ENCODE measurements around the gene RGS14.

The RGS14 gene

DNA sequence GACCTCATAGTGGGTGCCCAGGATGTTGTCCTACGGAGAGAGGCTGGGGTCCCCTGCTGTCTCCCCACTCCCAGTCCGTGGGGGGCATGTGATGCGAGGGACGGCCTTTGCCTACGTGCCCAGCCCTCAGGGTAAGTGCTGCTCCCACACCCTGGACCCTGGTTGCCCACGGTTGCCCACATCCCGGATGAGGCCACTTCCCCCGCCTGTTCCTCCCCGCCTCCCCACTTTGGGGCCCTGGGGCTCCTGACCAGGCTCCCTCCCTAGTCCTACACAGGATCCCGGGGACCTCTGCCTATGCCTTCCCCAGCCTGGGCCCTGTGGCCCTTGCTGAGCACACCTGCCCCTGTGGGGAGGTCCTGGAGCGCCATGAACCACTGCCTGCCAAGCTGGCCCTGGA lies 28.0 kb downstream of the RGS14 start:
- DNase-seq (ENCODE audit: low read depth) = no peak
- no peak overlapping the region for H3K4me3 ChIP-seq (ENCODE audit: low read depth, low read length)
- TF ChIP-seq, protein P1, sequence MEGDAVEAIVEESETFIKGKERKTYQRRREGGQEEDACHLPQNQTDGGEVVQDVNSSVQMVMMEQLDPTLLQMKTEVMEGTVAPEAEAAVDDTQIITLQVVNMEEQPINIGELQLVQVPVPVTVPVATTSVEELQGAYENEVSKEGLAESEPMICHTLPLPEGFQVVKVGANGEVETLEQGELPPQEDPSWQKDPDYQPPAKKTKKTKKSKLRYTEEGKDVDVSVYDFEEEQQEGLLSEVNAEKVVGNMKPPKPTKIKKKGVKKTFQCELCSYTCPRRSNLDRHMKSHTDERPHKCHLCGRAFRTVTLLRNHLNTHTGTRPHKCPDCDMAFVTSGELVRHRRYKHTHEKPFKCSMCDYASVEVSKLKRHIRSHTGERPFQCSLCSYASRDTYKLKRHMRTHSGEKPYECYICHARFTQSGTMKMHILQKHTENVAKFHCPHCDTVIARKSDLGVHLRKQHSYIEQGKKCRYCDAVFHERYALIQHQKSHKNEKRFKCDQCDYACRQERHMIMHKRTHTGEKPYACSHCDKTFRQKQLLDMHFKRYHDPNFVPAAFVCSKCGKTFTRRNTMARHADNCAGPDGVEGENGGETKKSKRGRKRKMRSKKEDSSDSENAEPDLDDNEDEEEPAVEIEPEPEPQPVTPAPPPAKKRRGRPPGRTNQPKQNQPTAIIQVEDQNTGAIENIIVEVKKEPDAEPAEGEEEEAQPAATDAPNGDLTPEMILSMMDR (IDR thresholded peaks at IDR 0.05; ENCODE audit: low read depth, low read length, missing control alignments) = no peak

- H3K4me3 ChIP-seq (ENCODE audit: low read depth, low read length) = no peak overlapping the region
- TF ChIP-seq, protein P1 (IDR thresholded peaks at IDR 0.05; ENCODE audit: low read depth, low read length, missing control alignments) = no peak
- no peak for DNase-seq (ENCODE audit: low read depth)
Measured at GRCh38 chr5:177386542-177386941, 28.8 kb downstream of the RGS14 start.

DNA sequence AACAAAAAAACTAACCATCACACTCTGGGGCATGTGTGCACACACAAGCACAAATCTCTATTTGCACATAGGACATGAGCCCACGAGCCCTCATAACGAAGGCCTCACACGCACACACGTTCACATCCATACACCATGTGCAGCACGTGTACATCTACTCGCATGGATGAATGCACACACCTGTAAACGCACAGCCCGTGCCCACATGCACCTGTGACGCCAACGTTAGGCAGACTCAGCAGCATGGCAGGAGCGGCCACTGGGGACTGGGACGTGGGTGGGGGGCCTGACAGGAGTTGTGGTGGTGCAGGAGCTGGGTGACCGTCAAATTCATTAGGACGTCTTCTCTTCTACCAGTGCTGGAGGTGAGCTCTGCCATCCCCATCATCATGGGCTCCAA lies 29.7 kb downstream of the RGS14 start:
- no peak overlapping the region for H3K4me3 ChIP-seq (ENCODE audit: low read depth, low read length)
- no peak for DNase-seq (ENCODE audit: low read depth)
- TF ChIP-seq, protein P1 (IDR thresholded peaks at IDR 0.05; ENCODE audit: low read depth, low read length, missing control alignments) = no peak

- no peak for DNase-seq (ENCODE audit: low read depth)
- no peak overlapping the region for H3K4me3 ChIP-seq (ENCODE audit: low read depth, low read length)
- TF ChIP-seq, protein P1 (IDR thresholded peaks at IDR 0.05; ENCODE audit: low read depth, low read length, missing control alignments) = no peak
Measured at GRCh38 chr5:177388521-177389052, 30.9 kb downstream of the RGS14 start.

DNA sequence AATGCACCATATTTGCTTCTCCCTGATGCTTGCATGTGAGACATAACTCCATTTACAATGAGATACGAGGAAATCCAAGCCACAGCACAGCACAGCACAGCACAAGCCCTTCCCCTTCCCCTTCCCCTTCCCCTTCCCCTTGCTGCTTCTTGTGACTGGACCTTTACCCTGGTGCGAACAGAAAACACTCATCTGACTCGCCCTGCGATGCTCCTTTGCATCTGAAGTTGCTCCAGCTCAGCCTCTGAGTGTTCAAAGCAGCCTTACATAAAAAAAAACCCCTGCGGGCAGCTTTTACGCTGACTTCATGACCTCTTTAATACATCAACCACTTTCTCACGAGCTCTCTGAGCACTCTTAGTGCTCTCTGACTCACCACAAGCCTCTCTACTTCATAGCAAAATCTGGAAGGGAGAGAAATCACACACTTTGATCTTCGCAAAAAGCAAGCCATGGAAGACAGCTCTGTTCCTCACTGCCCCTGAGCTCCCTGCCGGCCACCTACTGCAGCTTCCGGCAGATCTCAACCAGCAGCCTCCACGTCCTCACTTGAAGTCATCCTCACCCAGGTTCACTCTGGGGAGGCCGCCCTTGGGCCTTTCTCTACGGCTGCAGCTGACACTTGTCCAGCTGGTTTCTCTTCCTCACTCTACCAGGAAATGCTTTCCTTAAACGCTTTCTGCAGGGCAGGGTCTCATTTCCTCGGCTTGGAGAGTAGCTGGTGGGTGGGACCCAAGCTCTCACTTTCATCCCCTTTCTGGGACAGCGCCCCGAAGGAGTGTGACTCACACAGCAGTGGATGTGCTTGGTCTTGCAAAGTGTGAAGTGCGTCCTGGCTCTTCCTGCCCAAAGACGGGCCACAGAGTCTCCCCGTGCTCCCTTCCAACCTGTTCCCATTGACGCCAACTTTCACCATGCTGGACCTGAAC lies 31.8 kb downstream of the RGS14 start:
- no peak overlapping the region for H3K4me3 ChIP-seq (ENCODE audit: low read depth, low read length)
- peak; percentile 53 for DNase-seq (ENCODE audit: low read depth)

DNA sequence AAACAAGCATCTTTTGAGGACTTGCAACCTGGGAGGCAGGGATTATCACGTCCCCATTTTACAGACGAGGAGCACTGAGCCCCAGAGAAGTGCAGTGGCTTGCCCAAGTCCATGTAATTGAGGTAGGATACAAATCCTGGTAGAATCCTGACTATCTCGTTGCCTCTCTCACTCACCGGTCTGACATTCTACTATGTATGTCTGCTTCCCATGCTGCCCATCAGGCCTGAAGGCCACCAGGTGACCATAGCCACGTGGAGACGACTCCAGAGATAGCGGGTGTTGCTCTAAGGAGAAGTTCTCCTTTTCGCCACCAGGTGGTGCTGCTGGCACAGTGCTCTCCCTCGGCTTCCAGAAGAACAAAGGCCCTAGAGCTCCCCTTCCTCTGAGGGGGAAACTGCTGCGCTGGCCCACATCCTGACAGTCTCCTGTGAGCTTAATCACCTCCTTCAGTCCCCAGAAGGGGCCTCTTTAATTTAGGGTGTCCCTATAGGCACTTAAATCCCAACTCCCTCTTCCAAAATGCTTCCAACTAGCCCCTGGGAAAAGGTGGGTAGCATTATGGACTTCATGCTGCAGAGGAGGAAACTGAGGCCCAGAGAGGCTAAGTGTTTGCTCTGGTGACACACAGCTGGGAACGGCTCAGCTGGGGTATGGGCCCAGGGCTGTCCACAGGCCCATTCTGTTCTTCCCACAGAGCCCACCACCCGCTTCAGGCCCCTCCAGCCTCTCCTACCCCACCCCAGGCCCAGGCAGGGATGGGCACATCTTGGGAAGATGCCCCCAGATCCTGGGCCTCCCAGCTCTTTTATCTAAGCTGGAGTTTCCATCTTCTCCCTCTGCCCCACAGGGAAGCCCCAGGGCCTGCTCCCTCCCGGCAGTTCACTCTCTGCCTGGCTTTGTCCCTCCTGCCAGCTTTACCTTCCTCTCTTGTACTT lies 32.9 kb downstream of the RGS14 start:
- no peak overlapping the region for H3K4me3 ChIP-seq (ENCODE audit: low read depth, low read length)
- TF ChIP-seq, protein P1 (IDR thresholded peaks at IDR 0.05; ENCODE audit: low read depth, low read length, missing control alignments) = peak; percentile 99
- peak; percentile 61 for DNase-seq (ENCODE audit: low read depth)

More for the DNA sequence above, 31.8 kb downstream of the RGS14 start:
- TF ChIP-seq, protein P1 (IDR thresholded peaks at IDR 0.05; ENCODE audit: low read depth, low read length, missing control alignments) = peak; percentile 20

Data from GM12864 (cell line).